Hypothalamus (tissue), 51 donors: ENCODE measurements around the gene SKAP1.
"Not testable (repeated sequence)": the region's sequence is repeated elsewhere in the genome, so short reads cannot be mapped to it uniquely, and the experiment has no call there.

Experiments used
- DNase-seq, 51 donors: peaks; one replicate each; lab custom pipeline; 2025; lab: John Stamatoyannopoulos, UW

The SKAP1 gene

GRCh38 chr17:48374650-48375230 lies 55.3 kb downstream of the SKAP1 start:
- no peak for DNase-seq

- no peak for DNase-seq
Observed at GRCh38 chr17:48373883-48374282, 56.1 kb downstream of the SKAP1 start.

GRCh38 chr17:48373130-48373830 lies 56.7 kb downstream of the SKAP1 start:
- DNase-seq = no peak

GRCh38 chr17:48368967-48369366 lies 61.0 kb downstream of the SKAP1 start:
- not testable (repeated sequence) for DNase-seq

DNA sequence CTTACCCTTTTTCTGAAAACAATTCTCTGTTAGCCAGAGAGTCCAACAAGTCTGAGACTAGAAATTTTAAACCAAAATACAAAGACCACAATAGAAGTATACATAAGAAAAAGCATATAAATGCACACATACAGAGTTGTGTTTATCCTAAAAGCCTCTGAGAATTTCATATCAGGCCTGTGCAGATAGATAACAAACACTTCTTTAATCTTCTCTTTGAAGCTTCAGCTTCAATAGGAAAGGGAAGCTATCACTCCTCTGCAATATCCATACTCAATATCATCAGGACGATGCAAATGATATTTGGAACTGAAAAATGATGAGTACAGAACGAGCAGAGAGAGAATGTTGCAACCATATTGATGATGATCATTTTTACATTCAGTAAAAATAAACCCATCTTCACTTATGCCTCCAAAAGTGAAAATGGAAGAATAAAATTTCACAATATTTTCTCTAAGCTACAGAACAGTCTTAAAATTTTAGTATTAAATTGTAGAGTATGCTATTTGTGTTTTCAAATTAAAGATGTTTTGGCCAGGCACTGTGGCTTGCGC lies 61.6 kb downstream of the SKAP1 start:
- no peak for DNase-seq

DNA sequence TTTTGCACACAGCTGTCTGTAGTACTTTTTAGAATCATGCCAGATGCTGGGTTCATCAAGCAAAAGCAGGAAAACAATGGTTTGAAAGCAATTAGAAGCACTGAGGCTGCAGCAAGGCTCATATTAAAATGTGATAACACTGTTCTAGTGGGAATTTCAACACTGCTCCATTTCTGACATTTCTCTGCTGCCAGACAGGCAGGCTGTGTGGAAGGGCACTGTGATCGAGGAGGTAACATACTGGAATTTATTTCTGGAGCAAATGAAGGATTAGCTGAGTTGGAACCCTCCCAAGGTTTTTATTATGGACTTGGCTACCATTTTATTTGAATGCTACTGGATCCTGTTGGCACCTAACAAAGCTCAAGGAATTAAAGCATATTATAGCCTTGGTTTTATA lies 66.9 kb downstream of the SKAP1 start:
- DNase-seq = no peak

GRCh38 chr17:48360861-48361633 lies 69.0 kb downstream of the SKAP1 start:
- DNase-seq = not testable (repeated sequence)

- DNase-seq = no peak
Observed at GRCh38 chr17:48357779-48358602, 72.0 kb downstream of the SKAP1 start.

GRCh38 chr17:48356866-48357265 lies 73.1 kb downstream of the SKAP1 start:
- DNase-seq = no peak

- no peak for DNase-seq
Observed at GRCh38 chr17:48352630-48353029, 77.4 kb downstream of the SKAP1 start.

DNA sequence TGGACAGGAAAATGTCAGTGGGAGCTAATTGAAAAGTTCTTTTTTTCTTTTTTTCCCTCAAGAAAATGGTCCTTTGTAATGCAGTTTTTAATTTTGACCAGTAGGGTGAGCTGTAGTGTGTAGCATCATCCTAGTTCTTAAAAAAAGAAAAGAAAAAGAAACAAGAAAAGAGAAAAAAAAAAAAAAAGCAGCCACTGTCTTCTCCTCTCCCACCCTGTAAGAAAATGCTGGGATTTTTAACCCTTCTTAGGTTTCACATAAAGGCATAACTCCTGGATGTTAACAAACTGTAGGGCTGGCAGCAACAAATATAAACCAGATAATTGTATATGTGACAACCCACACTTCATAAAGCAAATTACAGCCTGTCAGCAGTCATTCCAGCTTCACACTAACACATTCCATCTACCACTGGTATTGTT lies 78.1 kb downstream of the SKAP1 start:
- no peak for DNase-seq

GRCh38 chr17:48348352-48348751 lies 81.7 kb downstream of the SKAP1 start:
- no peak for DNase-seq

GRCh38 chr17:48347177-48347576 lies 82.8 kb downstream of the SKAP1 start:
- no peak for DNase-seq

- no peak for DNase-seq
Observed at GRCh38 chr17:48344251-48344650, 85.8 kb downstream of the SKAP1 start.

GRCh38 chr17:48340916-48341315 lies 89.1 kb downstream of the SKAP1 start:
- no peak for DNase-seq

GRCh38 chr17:48338720-48339119 lies 91.3 kb downstream of the SKAP1 start:
- DNase-seq = no peak

- DNase-seq = not testable (repeated sequence)
Observed at GRCh38 chr17:48337903-48338302, 92.1 kb downstream of the SKAP1 start.

- DNase-seq = no peak
Observed at GRCh38 chr17:48336986-48337385, 93.0 kb downstream of the SKAP1 start.

- peak in 1 of 51 donors; percentile 28 for DNase-seq
Observed at GRCh38 chr17:48335858-48336500, 94.0 kb downstream of the SKAP1 start.

DNA sequence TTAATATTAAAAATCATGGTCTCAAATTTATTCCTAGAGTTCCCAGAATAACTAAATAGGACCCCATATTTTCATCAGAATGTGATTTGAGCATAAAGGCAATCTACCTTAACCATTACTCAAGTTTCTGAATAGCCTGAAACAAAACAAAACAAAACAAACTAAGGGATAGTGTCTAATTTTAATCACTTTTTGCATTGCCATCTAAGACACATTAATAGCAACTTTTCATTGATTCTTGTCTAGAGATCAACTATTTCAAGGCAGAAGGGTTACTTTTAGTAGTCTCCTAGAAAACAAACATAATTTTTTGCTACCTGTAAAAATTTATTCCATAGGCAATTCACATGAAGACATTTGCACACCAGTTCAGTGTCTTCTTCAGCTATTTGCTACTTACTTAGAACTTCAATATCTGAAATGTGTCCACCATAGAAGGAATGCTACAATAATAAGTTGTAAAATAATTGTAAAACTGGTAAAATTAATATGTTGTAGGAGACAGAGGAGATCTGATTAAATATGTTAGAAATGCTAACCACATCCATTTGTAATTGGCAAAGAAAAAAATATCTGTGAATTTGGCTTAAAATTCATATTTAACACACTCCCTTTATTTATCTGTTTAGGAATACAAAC lies 94.7 kb downstream of the SKAP1 start:
- DNase-seq = no peak
